Neural cell (in vitro differentiated cells): ENCODE data around the gene PRR18.

ENCODE experiments used
- CTCF ChIP-seq: fragments of 450-650 bp; IDR thresholded peaks from 2 replicates; pipeline ENCODE4 v1.5.1; 2014; ENCODE audit warnings: antibody characterized with exemption, mild to moderate bottlenecking, moderate library complexity; ENCODE audit not compliant: poor library complexity, severe bottlenecking
- EZH2 ChIP-seq: fragments of 200-600, 300-800 bp; shearing (Covaris generic), sonication (generic); IDR thresholded peaks from 2 replicates; pipeline ENCODE4 v1.6.1; 2014; ENCODE audit warnings: antibody characterized with exemption, low read length, borderline replicate concordance, mild to moderate bottlenecking; ENCODE audit not compliant: insufficient read depth, poor library complexity, severe bottlenecking
- MXI1 ChIP-seq: fragments of 450-650 bp; conservative IDR thresholded peaks from 2 replicates; pipeline ENCODE4 v1.6.1; 2014; ENCODE audit warnings: antibody characterized with exemption, mild to moderate bottlenecking; ENCODE audit not compliant: poor library complexity, severe bottlenecking
- RAD21 ChIP-seq: fragments of 450-650 bp; conservative IDR thresholded peaks from 2 replicates; pipeline ENCODE4 v1.6.1; 2014; ENCODE audit warnings: antibody characterized with exemption, mild to moderate bottlenecking, moderate library complexity
- REST ChIP-seq: IDR thresholded peaks from 2 replicates; pipeline ENCODE4 v1.6.1; 2012; ENCODE audit warnings: borderline replicate concordance

GRCh38 chr6:166274163-166274562 lies 34.0 kb downstream of the PRR18 start:
- no peak for TF ChIP-seq REST
- no peak for TF ChIP-seq MXI1
- TF ChIP-seq EZH2: no peak
- TF ChIP-seq CTCF: no peak
- TF ChIP-seq RAD21: no peak
